H1 (cell line): ENCODE data around the gene HMGN3. TPM values are rescaled to one million over a fixed set of nuclear protein-coding genes. Genes with fewer than 3 reads are reported as not detected.

Source experiments
- CTCF ChIA-PET: fragments of 300-600 bp; sonication (Branson Sonifier 250); formaldehyde crosslinking; loops from one replicate; lab custom pipeline; 2021; ENCODE audit not compliant: partially characterized antibody; lab: Charles Lee
- POLR2A ChIA-PET: fragments of 300-600 bp; sonication (Branson Sonifier 250); formaldehyde crosslinking; loops from one replicate; lab custom pipeline; 2021; ENCODE audit warnings: inconsistent platforms; ENCODE audit not compliant: partially characterized antibody; lab: Charles Lee
- DNase-seq, 2 experiments: peaks; one replicate each; pipeline versions ENCODE4 v3.0.0 to v3.0.0-alpha.2; 2010 to 2022; ENCODE audit warnings: low spot score in 2 of 2, low read depth in 1 of 2, mixed read lengths in 1 of 2
- FAIRE-seq: peaks from 2 replicates; lab custom pipeline; 2011; peaks lifted over from hg19 to GRCh38; lab: Jason Lieb, UNC
- H2AFZ ChIP-seq: 2 replicates; pipeline ENCODE4 v1.8.1; 2012; ENCODE audit warnings: low read length, inconsistent platforms
- H2AK5ac ChIP-seq: 2 replicates; pipeline ENCODE4 v1.6.1; 2013; ENCODE audit warnings: low read depth, low read length
- H2BK120ac ChIP-seq: replicated peaks from 2 replicates; pipeline ENCODE3; 2013; ENCODE audit warnings: low read depth, low read length, inconsistent platforms
- H2BK12ac ChIP-seq: 2 replicates; pipeline ENCODE4 v1.6.1; 2013; ENCODE audit warnings: low read depth, low read length
- H2BK15ac ChIP-seq: 2 replicates; pipeline ENCODE4 v1.6.1; 2013; ENCODE audit warnings: low read length
- H2BK20ac ChIP-seq: 2 replicates; pipeline ENCODE4 v1.6.1; 2013; ENCODE audit warnings: low read length
- H2BK5ac ChIP-seq: 2 replicates; pipeline ENCODE4 v1.6.1; 2013; ENCODE audit warnings: low read depth, low read length
- H3K14ac ChIP-seq: 2 replicates; pipeline ENCODE4 v1.6.1; 2013; ENCODE audit warnings: inconsistent platforms; ENCODE audit not compliant: insufficient read length
- H3K18ac ChIP-seq: 2 replicates; pipeline ENCODE4 v1.6.1; 2013; ENCODE audit warnings: low read length; ENCODE audit errors: extremely low read depth
- H3K23ac ChIP-seq: 2 replicates; pipeline ENCODE4 v1.6.1; 2013; ENCODE audit warnings: inconsistent platforms; ENCODE audit not compliant: insufficient read length
- H3K23me2 ChIP-seq: 2 replicates; pipeline ENCODE4 v1.6.1; 2013; ENCODE audit warnings: low read depth, low read length
- H3K27ac ChIP-seq: 2 replicates; pipeline ENCODE4 v1.6.1; 2011; ENCODE audit warnings: low read depth, low read length, inconsistent platforms
- H3K27me3 ChIP-seq, 4 experiments: replicated peaks in 1 of 4; 1 replicate in 1 of 4; 2 replicates in 3 of 4; pipeline versions ENCODE4 v1.6.1 to v1.8.1; 2011 to 2013; ENCODE audit warnings: low read length in 3 of 4, mild to moderate bottlenecking in 3 of 4, inconsistent platforms in 2 of 4, mixed read lengths in 2 of 4, moderate library complexity in 1 of 4; ENCODE audit not compliant: control insufficient read depth in 3 of 4, insufficient read depth in 3 of 4; ENCODE audit errors: extremely low read depth in 1 of 4
- H3K36me3 ChIP-seq, 4 experiments: 2 replicates each; pipeline versions ENCODE4 v1.6.1 to v1.8.1; 2011 to 2013; ENCODE audit warnings: mild to moderate bottlenecking in 4 of 4, low read length in 3 of 4, moderate library complexity in 2 of 4, control low read depth in 1 of 4, inconsistent platforms in 1 of 4; ENCODE audit not compliant: insufficient read depth in 4 of 4, control insufficient read depth in 2 of 4
- H3K4ac ChIP-seq: replicated peaks from 2 replicates; pipeline ENCODE3; 2013; ENCODE audit warnings: low read length, low read depth, mixed read lengths, inconsistent platforms; ENCODE audit not compliant: insufficient read length
- H3K4me1 ChIP-seq, 4 experiments: replicated peaks in 1 of 4; 1 replicate in 1 of 4; 2 replicates in 3 of 4; pipeline versions ENCODE4 v1.6.1 to v1.8.1; 2011 to 2013; ENCODE audit warnings: low read length in 3 of 4, inconsistent platforms in 2 of 4, mixed read lengths in 1 of 4; ENCODE audit not compliant: insufficient read depth in 4 of 4, control insufficient read depth in 3 of 4
- H3K4me2 ChIP-seq, 2 experiments: 2 replicates each; pipeline versions ENCODE4 v1.6.1 to v1.8.1; 2011 to 2013; ENCODE audit warnings: low read depth in 2 of 2, low read length in 2 of 2, control low read depth in 1 of 2, inconsistent platforms in 1 of 2, mild to moderate bottlenecking in 1 of 2; ENCODE audit not compliant: insufficient read depth in 1 of 2
- H3K4me3 ChIP-seq, 4 experiments: fragments of 200-600, 300-600 bp in 1 of 4; sonication (generic), shearing (Covaris generic), sonication (Bioruptor Twin) in 1 of 4; 2 replicates each; pipeline versions ENCODE4 v1.5.1 to v1.8.1; 2011 to 2016; ENCODE audit warnings: low read length in 4 of 4, low read depth in 3 of 4, control low read depth in 2 of 4, inconsistent platforms in 2 of 4, mild to moderate bottlenecking in 2 of 4, mixed read lengths in 1 of 4, moderate library complexity in 1 of 4; ENCODE audit not compliant: insufficient read depth in 2 of 4; ENCODE audit errors: extremely low read depth in 1 of 4
- H3K56ac ChIP-seq: replicated peaks from 2 replicates; pipeline ENCODE3; 2013; ENCODE audit warnings: low read depth, mild to moderate bottlenecking, mixed read lengths, low read length, inconsistent platforms; ENCODE audit not compliant: insufficient read length
- H3K79me1 ChIP-seq: 2 replicates; pipeline ENCODE4 v1.6.1; 2013; ENCODE audit warnings: low read depth, low read length, control low read depth
- H3K79me2 ChIP-seq, 2 experiments: 2 replicates each; pipeline versions ENCODE4 v1.6.1 to v1.8.1; 2012 to 2013; ENCODE audit warnings: low read length in 2 of 2, mild to moderate bottlenecking in 2 of 2, inconsistent platforms in 1 of 2; ENCODE audit not compliant: insufficient read depth in 2 of 2, control insufficient read depth in 1 of 2
- H3K9ac ChIP-seq, 4 experiments: replicated peaks in 1 of 4; 1 replicate in 1 of 4; 2 replicates in 3 of 4; pipeline versions ENCODE4 v1.6.1 to v1.8.1; 2011 to 2013; ENCODE audit warnings: low read depth in 3 of 4, low read length in 3 of 4, control low read depth in 2 of 4, mild to moderate bottlenecking in 2 of 4, moderate library complexity in 2 of 4, inconsistent platforms in 1 of 4; ENCODE audit errors: extremely low read depth in 1 of 4
- H3K9me3 ChIP-seq, 2 experiments: 2 replicates each; pipeline versions ENCODE4 v1.6.1 to v1.8.1; 2012 to 2013; ENCODE audit warnings: mild to moderate bottlenecking in 2 of 2, moderate library complexity in 2 of 2, control low read depth in 1 of 2, inconsistent platforms in 1 of 2, low read depth in 1 of 2, low read length in 1 of 2, mixed read lengths in 1 of 2; ENCODE audit not compliant: insufficient read depth in 2 of 2
- H4K20me1 ChIP-seq, 2 experiments: replicated peaks in 1 of 2; 2 replicates each; pipeline versions ENCODE3 to v1.8.1; 2011 to 2013; ENCODE audit warnings: inconsistent platforms in 2 of 2, low read length in 2 of 2, mild to moderate bottlenecking in 1 of 2; ENCODE audit not compliant: insufficient read depth in 2 of 2, control insufficient read depth in 1 of 2
- H4K5ac ChIP-seq: 2 replicates; pipeline ENCODE4 v1.6.1; 2013; ENCODE audit warnings: low read length, low read depth, mixed read lengths, inconsistent platforms; ENCODE audit not compliant: insufficient read length
- H4K8ac ChIP-seq: 2 replicates; pipeline ENCODE4 v1.8.0; 2013; ENCODE audit warnings: mild to moderate bottlenecking, moderate library complexity, low read length, inconsistent platforms; ENCODE audit not compliant: insufficient read depth; ENCODE audit errors: extremely low read depth
- H4K91ac ChIP-seq: replicated peaks from 2 replicates; pipeline ENCODE3; 2013; ENCODE audit warnings: low read length, mixed read lengths, inconsistent platforms; ENCODE audit not compliant: insufficient read length
- CBX8 ChIP-seq: fragments of 300-800, 300-1000 bp; sonication (generic); IDR thresholded peaks from 2 replicates; pipeline ENCODE4 v1.7.1; 2016; ENCODE audit warnings: low read depth, low read length, borderline replicate concordance
- GTF2F1 ChIP-seq: IDR thresholded peaks from 2 replicates; pipeline ENCODE4 v1.6.1; 2012; ENCODE audit warnings: low read depth, low read length, improper control_type of control experiment, borderline replicate concordance
- HDAC2 ChIP-seq, 2 experiments: fragments of 300-600 bp in 1 of 2; sonication (generic) in 1 of 2; IDR thresholded peaks; 2 replicates each; pipeline ENCODE4 v1.6.1; 2011 to 2012; ENCODE audit warnings: low read depth in 2 of 2, low read length in 2 of 2, mild to moderate bottlenecking in 2 of 2, moderate library complexity in 2 of 2, borderline replicate concordance in 1 of 2, inconsistent platforms in 1 of 2
- JUN ChIP-seq: IDR thresholded peaks from 2 replicates; pipeline ENCODE4 v1.6.1; 2011; ENCODE audit warnings: low read depth, mild to moderate bottlenecking, improper control_type of control experiment, low read length
- JUND ChIP-seq: IDR thresholded peaks from 2 replicates; pipeline ENCODE4 v1.6.1; 2011; ENCODE audit warnings: mild to moderate bottlenecking, improper control_type of control experiment, low read length
- KDM4A ChIP-seq: IDR thresholded peaks from one replicate; pipeline ENCODE4 v1.7.1; 2012; ENCODE audit warnings: low read depth, mild to moderate bottlenecking, moderate library complexity, low read length, inconsistent platforms; ENCODE audit not compliant: severe bottlenecking
- KDM5A ChIP-seq: fragments of 200-600 bp; IDR thresholded peaks from 2 replicates; pipeline ENCODE4 v1.7.1; 2012; ENCODE audit warnings: mild to moderate bottlenecking, low read length, inconsistent platforms, mixed read lengths
- PHF8 ChIP-seq: fragments of 200-600 bp; sonication (generic); conservative IDR thresholded peaks from 2 replicates; pipeline ENCODE4 v1.7.1; 2012; ENCODE audit warnings: low read depth, mild to moderate bottlenecking, inconsistent platforms, low read length, moderate library complexity
- POLR2A ChIP-seq, 2 experiments: IDR thresholded peaks; 1 replicate in 1 of 2; 2 replicates in 1 of 2; pipeline ENCODE4 v1.6.1; 2011; ENCODE audit warnings: low read depth in 2 of 2, low read length in 2 of 2, mild to moderate bottlenecking in 2 of 2; ENCODE audit errors: control extremely low read depth in 1 of 2
- RBBP5 ChIP-seq: IDR thresholded peaks from 2 replicates; pipeline ENCODE4 v1.7.1; 2012; ENCODE audit warnings: low read depth, mild to moderate bottlenecking, inconsistent platforms, low read length, moderate library complexity, borderline replicate concordance
- SIN3A ChIP-seq, 2 experiments: IDR thresholded peaks in 1 of 2; conservative IDR thresholded peaks in 1 of 2; 2 replicates each; pipeline ENCODE4 v1.6.1; 2011 to 2012; ENCODE audit warnings: low read length in 2 of 2, improper control_type of control experiment in 1 of 2, low read depth in 1 of 2, mild to moderate bottlenecking in 1 of 2
- SIRT6 ChIP-seq: IDR thresholded peaks from one replicate; pipeline ENCODE4 v1.7.1; 2012; ENCODE audit warnings: low read length, inconsistent platforms
- SRF ChIP-seq: IDR thresholded peaks from 2 replicates; pipeline ENCODE4 v1.6.1; 2011; ENCODE audit warnings: mild to moderate bottlenecking, low read depth, low read length, moderate library complexity
- TEAD4 ChIP-seq: IDR thresholded peaks from 2 replicates; pipeline ENCODE4 v1.6.1; 2012; ENCODE audit warnings: low read depth, low read length, inconsistent platforms, mixed read lengths
- YY1 ChIP-seq: IDR thresholded peaks from 2 replicates; pipeline ENCODE4 v1.6.1; 2011; ENCODE audit warnings: low read depth, mild to moderate bottlenecking, low read length
- polyA plus RNA-seq, 7 experiments: library from polyadenylated mRNA; depleted of rRNA in 3 of 7; stranded (reverse) in 5 of 7; unstranded in 2 of 7; fragments of >200 nt in 5 of 7; fragments of 200-250 nt in 2 of 7; gene quantifications; 1 replicate in 5 of 7; 2 replicates in 1 of 7; 4 replicates in 1 of 7; pipeline versions ENCODE4 v1.2.1 to v1.2.3, GENCODE V29; 2011 to 2013; ENCODE audit warnings: missing spikeins in 2 of 7, mixed read lengths in 2 of 7
- total RNA-seq: library from RNA; stranded (reverse); fragmentation: NEBNext Ultra II Directional; extraction: Animal tissue kit (Norgen Biotek cat#: 25700); gene quantifications from 2 replicates; pipeline ENCODE4 v1.2.1, GENCODE V29; 2021

Gene HMGN3
- total and polyA plus RNA-seq, 2 of the 8 experiments (the other 6 are each of a cell fraction or from before 2014, with no cell fraction given): 84.4 to 167 TPM

DNA sequence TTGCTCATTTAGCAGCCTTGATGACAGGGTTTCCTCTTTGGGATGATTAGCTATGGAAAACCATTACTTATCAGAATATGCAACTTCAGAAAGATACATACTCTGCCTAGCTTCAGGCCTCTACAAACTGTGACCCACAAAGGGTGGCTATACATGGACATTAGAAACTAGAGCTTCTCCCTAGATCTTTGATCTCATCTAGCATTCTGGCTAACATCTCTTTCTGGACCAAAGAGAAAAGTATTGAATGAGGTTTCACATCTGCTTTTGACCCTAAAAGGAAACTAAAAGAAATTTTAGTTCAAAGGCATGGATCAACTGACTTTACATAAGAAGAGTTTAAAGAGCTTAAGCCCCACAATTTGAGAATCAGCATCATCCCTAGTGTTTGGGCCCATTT, 12.4 kb upstream of the HMGN3 start:
- Histone ChIP-seq H3K9me3 (peaks cover 0 to 2% of the 10 kb centered on the region in 2 experiments; a peak in 1 of 4 replicates), H2BK12ac (no peak overlapping the region), H3K36me3 (no peaks in the 10 kb centered on the region), H2AFZ (no peak overlapping the region), H3K27me3 (no peaks in the 10 kb centered on the region), H2BK20ac (no peak overlapping the region), H3K79me1 (no peaks in the 10 kb centered on the region), H4K8ac (no peak overlapping the region), H3K79me2 (no peaks in the 10 kb centered on the region), H2BK120ac (no peak overlapping the region), H4K91ac (no peak overlapping the region), H3K4me1 (no peaks in the 10 kb centered on the region), H2BK15ac (no peak overlapping the region), H4K5ac (no peak overlapping the region), H3K56ac (no peak overlapping the region), H3K4me2 (no peak overlapping the region), H3K27ac (no peak overlapping the region), H3K9ac (no peak overlapping the region), H4K20me1 (no peaks in the 10 kb centered on the region), H2BK5ac (no peak overlapping the region), H3K4me3 (no peak overlapping the region), H3K23ac (no peak overlapping the region), H3K18ac (no peak overlapping the region), H3K14ac (no peak overlapping the region), H2AK5ac (no peak overlapping the region), H3K23me2 (no peaks in the 10 kb centered on the region), H3K4ac (no peak overlapping the region)
- no peak for DNase-seq
- ChIA-PET CTCF (interaction anchor here (0.6 to 1.1 kb wide), 3 partner anchors 64 to 220 kb away, joined by 3 to 4 read pairs (median 3); no protein-coding TSS in a partner anchor), POLR2A (interaction anchor here (1.4 kb wide), 1 partner anchor 10 kb away, joined by 4 read pairs; no protein-coding TSS in a partner anchor)
- FAIRE-seq: no peak
- no peak for TF ChIP-seq PHF8
- no peak for TF ChIP-seq KDM4A
- no peak for TF ChIP-seq GTF2F1
- TF ChIP-seq HDAC2 (IDR thresholded peaks at IDR 0.05; ENCODE audit: borderline replicate concordance in 1 of 2, low read depth in 2 of 2, low read length in 2 of 2): no peak
- TF ChIP-seq YY1: no peak
- no peak for TF ChIP-seq SIRT6
- no peak for TF ChIP-seq TEAD4
- TF ChIP-seq POLR2A (IDR thresholded peaks at IDR 0.05; ENCODE audit: control extremely low read depth in 1 of 2, low read depth in 2 of 2, low read length in 2 of 2): no peak
- no peak for TF ChIP-seq SIN3A (conservative IDR thresholded peaks at IDR 0.05 in 1 of 2, IDR thresholded peaks at IDR 0.05 in 1 of 2; ENCODE audit: low read depth in 1 of 2, low read length in 2 of 2)
- no peak for TF ChIP-seq JUN
- TF ChIP-seq SRF: no peak
- TF ChIP-seq RBBP5: no peak
- TF ChIP-seq JUND: no peak
- no peak for TF ChIP-seq CBX8
- TF ChIP-seq KDM5A: no peak
